Right ventricle myocardium inferior (tissue), 1 donor: ENCODE results near the gene URAD. TPM values are rescaled to one million over a fixed set of nuclear protein-coding genes. Genes with fewer than 3 reads are reported as not detected.

Source experiments
- ATAC-seq: fragments of 200-7000 bp; cut with Tn5 transposase; one replicate; pipeline ENCODE4 v1.9.1; 2020; ENCODE audit warnings: mild to moderate bottlenecking, moderate library complexity
- DNase-seq: peaks from one replicate; pipeline ENCODE4 v3.0.0; 2021; ENCODE audit errors: missing footprints
- intact Hi-C: fragments of 100-400 bp; cut with DNase I; formaldehyde crosslinking; loops from one replicate; pipeline ENCODE4 v1.11.0; 2022
- total RNA-seq: library from RNA; stranded (reverse); fragmentation: NEBNext Ultra II Directional; extraction: Animal tissue kit (Norgen Biotek cat#: 25700); gene quantifications from one replicate; pipeline ENCODE4 v1.2.1, GENCODE V29; 2021
- donor health status: DM: no; HTN: yes; CAD: no; lungs with severe emphysema.

Gene URAD
- total RNA-seq, 1 donor from 2014 or later, result not detected

- DNase-seq, result no peak
- no peak for ATAC-seq
- intact Hi-C loops, result no loop called here
These were observed 59.4 kb downstream of the URAD start for GRCh38 chr13:27928805-27929753.

- ATAC-seq (no peak), DNase-seq (no peak)
- intact Hi-C loops, result no loop called here
These were observed 60.1 kb downstream of the URAD start for GRCh38 chr13:27928353-27928804.

Other genes with a start within 250 kb of the URAD start
- not detected for gene GSX1, start 196.2 kb downstream of the URAD start, total RNA-seq
- gene PDX1, start 68.7 kb downstream of the URAD start, total RNA-seq, result not detected
- not detected for gene CDX2, start 19.4 kb downstream of the URAD start, total RNA-seq
- not detected for gene FLT3, start 111.9 kb upstream of the URAD start, total RNA-seq
- gene PAN3, start 149.9 kb upstream of the URAD start, total RNA-seq, result 8.7 TPM